CD4-positive, alpha-beta memory T cell (primary cell): ENCODE data around the gene AGPAT3. TPM values are rescaled to one million over a fixed set of nuclear protein-coding genes. Genes with fewer than 3 reads are reported as not detected.

Source experiments
- CTCF ChIA-PET: fragments of 350-600 bp; sonication (Branson Sonifier 250); formaldehyde crosslinking; loops from one replicate; lab custom pipeline; 2021; ENCODE audit warnings: inconsistent platforms; ENCODE audit not compliant: partially characterized antibody; lab: Charles Lee
- POLR2A ChIA-PET: fragments of 350-600 bp; sonication (Branson Sonifier 250); formaldehyde crosslinking; loops from one replicate; lab custom pipeline; 2021; ENCODE audit not compliant: partially characterized antibody; lab: Charles Lee
- DNase-seq, 5 donors: peaks; one replicate each; pipeline versions ENCODE4 v3.0.0 to v3.0.0-alpha.2; 2020 to 2022; ENCODE audit warnings: mixed read lengths in 1 of 5
- H3K27ac ChIP-seq: one replicate; pipeline ENCODE4 v1.7.0; 2013; ENCODE audit warnings: low read depth, low read length
- H3K27me3 ChIP-seq: 2 replicates; pipeline ENCODE4 v1.7.0; 2013; ENCODE audit warnings: mild to moderate bottlenecking, low read length, moderate library complexity; ENCODE audit not compliant: insufficient read depth
- H3K36me3 ChIP-seq: 2 replicates; pipeline ENCODE4 v1.7.0; 2013; ENCODE audit warnings: mild to moderate bottlenecking, low read length, moderate library complexity; ENCODE audit not compliant: insufficient read depth
- H3K4me1 ChIP-seq: 2 replicates; pipeline ENCODE4 v1.7.0; 2013; ENCODE audit warnings: mild to moderate bottlenecking, low read length, moderate library complexity; ENCODE audit not compliant: insufficient read depth
- H3K4me3 ChIP-seq, 2 donors: one replicate each; pipeline ENCODE4 v1.7.0; 2013; ENCODE audit warnings: low read length in 2 of 2, mild to moderate bottlenecking in 1 of 2
- H3K9me3 ChIP-seq, 2 donors: one replicate each; pipeline ENCODE4 v1.7.0; 2013; ENCODE audit warnings: low read length in 2 of 2, control low read depth in 1 of 2; ENCODE audit not compliant: control insufficient read depth in 1 of 2
- H3K27ac Mint-ChIP-seq, 7 donors: one replicate each; pipeline ENCODE4 v1.8.0; 2020 to 2021; ENCODE audit warnings: mixed read lengths in 7 of 7, mild to moderate bottlenecking in 6 of 7, inconsistent platforms in 3 of 7, moderate library complexity in 3 of 7
- H3K27me3 Mint-ChIP-seq, 2 donors: one replicate each; pipeline ENCODE4 v1.8.0; 2020 to 2021; ENCODE audit warnings: mixed read lengths in 2 of 2
- H3K36me3 Mint-ChIP-seq, 2 donors: one replicate each; pipeline ENCODE4 v1.8.0; 2020 to 2021; ENCODE audit warnings: mixed read lengths in 2 of 2, inconsistent platforms in 1 of 2, mild to moderate bottlenecking in 1 of 2
- H3K4me1 Mint-ChIP-seq, 4 donors: one replicate each; pipeline ENCODE4 v1.8.0; 2020 to 2021; ENCODE audit warnings: mixed read lengths in 4 of 4, mild to moderate bottlenecking in 1 of 4
- H3K4me3 Mint-ChIP-seq, 8 donors: one replicate each; pipeline ENCODE4 v1.8.0; 2020 to 2021; ENCODE audit warnings: mixed read lengths in 8 of 8, mild to moderate bottlenecking in 7 of 8, moderate library complexity in 6 of 8, inconsistent platforms in 3 of 8
- H3K9me3 Mint-ChIP-seq, 8 donors: one replicate each; pipeline ENCODE4 v1.8.0; 2020 to 2021; ENCODE audit warnings: mixed read lengths in 8 of 8, mild to moderate bottlenecking in 5 of 8, inconsistent platforms in 3 of 8, moderate library complexity in 1 of 8
- intact Hi-C: fragments of 100-400 bp; cut with micrococcal nuclease; formaldehyde crosslinking; loops from one replicate; pipeline ENCODE4 v1.15.1; 2023
- polyA plus RNA-seq, 2 donors: library from polyadenylated mRNA; unstranded; fragments of 300-500 nt; fragmentation: Illumina TruSeq; gene quantifications; one replicate each; pipeline ENCODE4 v1.2.3, GENCODE V29; 2021
- total RNA-seq, 2 experiments: library from RNA; stranded (reverse); gene quantifications; one replicate each; pipeline ENCODE4 v1.2.3, GENCODE V29; 2021

Gene AGPAT3
- total and polyA plus RNA-seq, 4 experiments from 2014 or later, result 16.0 to 76.7 (median 46.7) TPM

GRCh38 chr21:43932005-43932404, 67.0 kb downstream of the AGPAT3 start:
- H3K4me3 ChIP-seq, result no peak overlapping the region
- Mint-ChIP-seq H3K4me3 (no peak overlapping the region), H3K27ac (peak overlapping the region in 2 of 7 donors; percentile 46 to 49), H3K4me1 (peaks cover 5 to 35% (median 13%) of the 10 kb centered on the region in 4 donors), H3K9me3 (no peaks in the 10 kb centered on the region), H3K36me3 (peaks cover 10 to 17% of the 10 kb centered on the region in 2 donors), H3K27me3 (no peaks in the 10 kb centered on the region)
- no peak overlapping the region for H3K27ac ChIP-seq
- POLR2A ChIA-PET, result no interaction called here
- H3K36me3 ChIP-seq, result peaks cover 17% of the 10 kb centered on the region
- DNase-seq, result no peak
- no peaks in the 10 kb centered on the region for H3K27me3 ChIP-seq
- CTCF ChIA-PET, result interaction anchor here (0.9 kb wide), 1 partner anchor 46 kb away, joined by 3 read pairs; no protein-coding TSS in a partner anchor
- H3K9me3 ChIP-seq, result no peaks in the 10 kb centered on the region
- intact Hi-C loops, result no loop called here
- H3K4me1 ChIP-seq, result no peaks in the 10 kb centered on the region

GRCh38 chr21:43933199-43933598, 68.2 kb downstream of the AGPAT3 start:
- H3K36me3 ChIP-seq, result peaks cover 11% of the 10 kb centered on the region
- no peak for DNase-seq
- H3K9me3 ChIP-seq, result no peaks in the 10 kb centered on the region
- Mint-ChIP-seq H3K4me1 (peaks cover 14 to 35% (median 19%) of the 10 kb centered on the region in 4 donors), H3K4me3 (no peak overlapping the region), H3K9me3 (no peaks in the 10 kb centered on the region), H3K27ac (peak overlapping the region in 3 of 7 donors; percentile 35 to 60 (median 52)), H3K27me3 (no peaks in the 10 kb centered on the region), H3K36me3 (peaks cover 10 to 15% of the 10 kb centered on the region in 2 donors)
- H3K27me3 ChIP-seq, result no peaks in the 10 kb centered on the region
- intact Hi-C loops, result no loop called here
- peaks cover 10% of the 10 kb centered on the region for H3K4me1 ChIP-seq
- H3K4me3 ChIP-seq, result no peak overlapping the region
- CTCF ChIA-PET, result interaction anchor here (0.5 to 0.9 kb wide), 2 partner anchors 54 to 122 kb away, joined by 3 read pairs; no protein-coding TSS in a partner anchor
- POLR2A ChIA-PET, result no interaction called here
- no peak overlapping the region for H3K27ac ChIP-seq

GRCh38 chr21:43933680-43934079, 68.7 kb downstream of the AGPAT3 start:
- CTCF ChIA-PET, result interaction anchor here (0.5 to 0.9 kb wide), 2 partner anchors 55 to 123 kb away, joined by 3 read pairs; no protein-coding TSS in a partner anchor
- peaks cover 18 to 40% (median 20%) of the 10 kb centered on the region in 4 donors for H3K4me1 Mint-ChIP-seq
- Histone ChIP-seq H3K4me3 (no peak overlapping the region), H3K27ac (no peak overlapping the region), H3K36me3 (peaks cover 7% of the 10 kb centered on the region), H3K9me3 (no peaks in the 10 kb centered on the region), H3K4me1 (peaks cover 15% of the 10 kb centered on the region), H3K27me3 (no peaks in the 10 kb centered on the region)
- H3K4me3 Mint-ChIP-seq, result no peak overlapping the region
- H3K27ac Mint-ChIP-seq, result no peak overlapping the region
- no peaks in the 10 kb centered on the region for H3K9me3 Mint-ChIP-seq
- H3K36me3 Mint-ChIP-seq, result peaks cover 7 to 12% of the 10 kb centered on the region in 2 donors
- H3K27me3 Mint-ChIP-seq, result no peaks in the 10 kb centered on the region
- intact Hi-C loops, result no loop called here
- POLR2A ChIA-PET, result no interaction called here
- no peak for DNase-seq

- no peak overlapping the region for H3K4me3 ChIP-seq
- intact Hi-C loops, result no loop called here
- ChIA-PET POLR2A (no interaction called here), CTCF (no interaction called here)
- DNase-seq, result no peak
- no peaks in the 10 kb centered on the region for H3K9me3 Mint-ChIP-seq
- H3K4me1 ChIP-seq, result peaks cover 17% of the 10 kb centered on the region
- H3K4me3 Mint-ChIP-seq, result no peak overlapping the region
- peaks cover 22 to 44% (median 24%) of the 10 kb centered on the region in 4 donors for H3K4me1 Mint-ChIP-seq
- no peaks in the 10 kb centered on the region for H3K27me3 Mint-ChIP-seq
- H3K36me3 ChIP-seq, result peaks cover 7% of the 10 kb centered on the region
- H3K36me3 Mint-ChIP-seq, result peaks cover 7 to 14% of the 10 kb centered on the region in 2 donors
- H3K27me3 ChIP-seq, result no peaks in the 10 kb centered on the region
- H3K27ac Mint-ChIP-seq, result peak overlapping the region in 1 of 7 donors; percentile 24
- no peaks in the 10 kb centered on the region for H3K9me3 ChIP-seq
- no peak overlapping the region for H3K27ac ChIP-seq
Observed at GRCh38 chr21:43934116-43934515, 69.1 kb downstream of the AGPAT3 start.

GRCh38 chr21:43934716-43935705, 70.0 kb downstream of the AGPAT3 start:
- H3K4me3 Mint-ChIP-seq, result no peak overlapping the region
- H3K27ac ChIP-seq, result no peak overlapping the region
- peaks cover 23% of the 10 kb centered on the region for H3K4me1 ChIP-seq
- peaks cover 7 to 12% of the 10 kb centered on the region in 2 donors for H3K36me3 Mint-ChIP-seq
- POLR2A ChIA-PET, result interaction anchor here (1.0 kb wide), 1 partner anchor 42 kb away, joined by 3 read pairs; no protein-coding TSS in a partner anchor
- peaks cover 23 to 42% (median 25%) of the 10 kb centered on the region in 4 donors for H3K4me1 Mint-ChIP-seq
- no peak for DNase-seq
- CTCF ChIA-PET, result interaction anchor here (0.7 kb wide), 1 partner anchor 1667 kb away, joined by 3 read pairs; no protein-coding TSS in a partner anchor
- H3K4me3 ChIP-seq, result no peak overlapping the region
- no peaks in the 10 kb centered on the region for H3K27me3 ChIP-seq
- peak overlapping the region in 1 of 7 donors; percentile 29 for H3K27ac Mint-ChIP-seq
- intact Hi-C loops, result loop anchor here (5.0 kb wide), 1 partner anchor 43 kb away; no protein-coding TSS in a partner anchor
- H3K9me3 ChIP-seq, result no peaks in the 10 kb centered on the region
- H3K27me3 Mint-ChIP-seq, result no peaks in the 10 kb centered on the region
- H3K9me3 Mint-ChIP-seq, result no peaks in the 10 kb centered on the region
- H3K36me3 ChIP-seq, result peaks cover 7% of the 10 kb centered on the region

GRCh38 chr21:43935711-43936110, 70.7 kb downstream of the AGPAT3 start:
- H3K4me3 Mint-ChIP-seq, result no peak overlapping the region
- Histone ChIP-seq H3K27me3 (no peaks in the 10 kb centered on the region), H3K36me3 (peaks cover 5% of the 10 kb centered on the region), H3K4me1 (peaks cover 23% of the 10 kb centered on the region), H3K27ac (no peak overlapping the region), H3K9me3 (no peaks in the 10 kb centered on the region), H3K4me3 (no peak overlapping the region)
- peaks cover 7 to 12% of the 10 kb centered on the region in 2 donors for H3K36me3 Mint-ChIP-seq
- DNase-seq, result no peak
- ChIA-PET CTCF (interaction anchor here (0.7 kb wide), 1 partner anchor 1668 kb away, joined by 3 read pairs; no protein-coding TSS in a partner anchor), POLR2A (interaction anchor here (1.0 kb wide), 1 partner anchor 43 kb away, joined by 3 read pairs; no protein-coding TSS in a partner anchor)
- peak overlapping the region in 1 of 7 donors; percentile 23 for H3K27ac Mint-ChIP-seq
- H3K27me3 Mint-ChIP-seq, result no peaks in the 10 kb centered on the region
- no peaks in the 10 kb centered on the region for H3K9me3 Mint-ChIP-seq
- intact Hi-C loops, result loop anchor here (5.0 kb wide), 1 partner anchor 43 kb away; no protein-coding TSS in a partner anchor
- peaks cover 23 to 41% (median 25%) of the 10 kb centered on the region in 4 donors for H3K4me1 Mint-ChIP-seq
